ENCODE results near the gene RASGRP2.

DNA sequence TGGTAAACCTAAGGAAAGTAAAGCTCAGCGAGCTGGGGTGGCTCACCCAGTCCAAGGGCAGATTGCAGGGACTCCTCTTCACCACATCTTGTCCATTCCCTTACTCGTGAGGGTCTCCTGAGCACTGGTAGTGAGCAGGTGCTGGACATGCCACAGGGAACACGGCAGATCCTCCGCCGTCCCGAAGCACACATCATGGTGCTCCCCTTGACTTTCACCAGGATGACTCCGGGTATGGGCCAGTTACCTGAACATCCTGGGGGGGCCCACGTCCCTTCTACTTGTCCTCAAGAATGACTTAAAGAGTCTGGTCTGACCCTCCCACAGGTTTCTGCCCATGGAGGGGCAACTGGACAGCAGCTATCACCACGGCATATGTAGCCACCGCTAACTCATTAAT, 42.4 kb upstream of the RASGRP2 start:
- TF ChIP-seq CTCF (IDR thresholded peaks at IDR 0.05), result no peak
- no peak for TF ChIP-seq POLR2A (IDR thresholded peaks at IDR 0.05)
